Heart left ventricle (tissue), 13 donors: ENCODE measurements around the gene SLC25A26.

ENCODE experiments used
- POLR2A ChIP-seq, 2 donors: fragments of 450-650 bp; IDR thresholded peaks; one replicate each; pipeline ENCODE4 v1.6.1; 2017; ENCODE audit warnings: antibody characterized with exemption in 2 of 2, mild to moderate bottlenecking in 2 of 2, moderate library complexity in 2 of 2
- TF ChIP-seq, protein P1 (sequence below), 12 donors: fragments of 200-600 bp; sonication (generic) in 4 of 12; IDR thresholded peaks; one replicate each; pipeline versions ENCODE4 v1.5.0 to v1.8.0; 2018 to 2022; ENCODE audit warnings: antibody characterized with exemption in 12 of 12, mild to moderate bottlenecking in 5 of 12
- donor health status: ischemic (EF 13 %, LVEDD 7.1; RV severe dilation, severe dysfunction).
- donor health status: DM: no; HTN: yes; CAD: no.
- donor health status: DM: no; HTN: no; CAD: no.
- donor health status: ischemic (EF 25% LVEDD 6.9; RV normal size, moderate dysfunction).
- donor health status: ischemic (EF 25% LVEDD 5.7; RV mildly dilated, moderate dysfunction).
- donor health status: ischemic (EF 35%, LVEDD 5.7; RV mildly dilated, moderate dysfunction).
- donor health status: nonischemic (EF 11% LVEDD 7.7; RV severe dilation, severe dysfunction).
- donor health status: DM: yes; HTN: yes; CAD: no.
- donor health status: PGD.
- donor health status: ischemic (EF 29% LVEDD 5.4; RV normal size, mild dysfunction).
- donor health status: nonischemic (EF 23%, LVEDD 6.1; RV moderate dilation, normal function).

DNA sequence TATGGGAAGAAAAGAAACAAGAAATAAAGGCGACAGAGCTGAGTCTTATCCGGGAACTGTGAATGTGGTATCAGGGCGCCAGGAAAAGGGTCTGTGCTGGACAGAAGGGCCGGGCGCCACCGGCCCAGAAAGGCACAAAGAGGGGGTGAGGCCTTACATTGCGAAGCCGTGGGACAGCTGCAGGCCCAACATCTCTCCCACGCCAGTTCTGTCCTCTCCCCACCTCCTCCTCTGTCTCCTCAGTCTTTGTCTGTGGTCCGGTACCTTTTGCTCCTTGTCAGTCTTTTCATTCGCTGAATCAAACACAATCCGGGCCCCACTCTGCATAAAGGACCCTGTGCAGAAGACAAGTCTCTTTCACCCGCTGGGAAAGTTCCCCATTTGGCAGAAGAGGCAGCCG lies 198.2 kb downstream of the SLC25A26 start:
- TF ChIP-seq, protein P1, sequence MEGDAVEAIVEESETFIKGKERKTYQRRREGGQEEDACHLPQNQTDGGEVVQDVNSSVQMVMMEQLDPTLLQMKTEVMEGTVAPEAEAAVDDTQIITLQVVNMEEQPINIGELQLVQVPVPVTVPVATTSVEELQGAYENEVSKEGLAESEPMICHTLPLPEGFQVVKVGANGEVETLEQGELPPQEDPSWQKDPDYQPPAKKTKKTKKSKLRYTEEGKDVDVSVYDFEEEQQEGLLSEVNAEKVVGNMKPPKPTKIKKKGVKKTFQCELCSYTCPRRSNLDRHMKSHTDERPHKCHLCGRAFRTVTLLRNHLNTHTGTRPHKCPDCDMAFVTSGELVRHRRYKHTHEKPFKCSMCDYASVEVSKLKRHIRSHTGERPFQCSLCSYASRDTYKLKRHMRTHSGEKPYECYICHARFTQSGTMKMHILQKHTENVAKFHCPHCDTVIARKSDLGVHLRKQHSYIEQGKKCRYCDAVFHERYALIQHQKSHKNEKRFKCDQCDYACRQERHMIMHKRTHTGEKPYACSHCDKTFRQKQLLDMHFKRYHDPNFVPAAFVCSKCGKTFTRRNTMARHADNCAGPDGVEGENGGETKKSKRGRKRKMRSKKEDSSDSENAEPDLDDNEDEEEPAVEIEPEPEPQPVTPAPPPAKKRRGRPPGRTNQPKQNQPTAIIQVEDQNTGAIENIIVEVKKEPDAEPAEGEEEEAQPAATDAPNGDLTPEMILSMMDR (IDR thresholded peaks at IDR 0.05): no peak
- no peak for TF ChIP-seq POLR2A (IDR thresholded peaks at IDR 0.05)
